Measurements from ENCODE around the gene MAML3.

Gene MAML3

GRCh38 chr4:139840773-139841172 is 313.2 kb downstream of the MAML3 start:
- DNase-seq (ENCODE audit: low spot score) = no peak

- no peak for DNase-seq (ENCODE audit: low spot score)
Measured at GRCh38 chr4:139839403-139840031, 314.5 kb downstream of the MAML3 start.

- no peak for DNase-seq (ENCODE audit: low spot score)
Measured at GRCh38 chr4:139838811-139839210, 315.2 kb downstream of the MAML3 start.

DNA sequence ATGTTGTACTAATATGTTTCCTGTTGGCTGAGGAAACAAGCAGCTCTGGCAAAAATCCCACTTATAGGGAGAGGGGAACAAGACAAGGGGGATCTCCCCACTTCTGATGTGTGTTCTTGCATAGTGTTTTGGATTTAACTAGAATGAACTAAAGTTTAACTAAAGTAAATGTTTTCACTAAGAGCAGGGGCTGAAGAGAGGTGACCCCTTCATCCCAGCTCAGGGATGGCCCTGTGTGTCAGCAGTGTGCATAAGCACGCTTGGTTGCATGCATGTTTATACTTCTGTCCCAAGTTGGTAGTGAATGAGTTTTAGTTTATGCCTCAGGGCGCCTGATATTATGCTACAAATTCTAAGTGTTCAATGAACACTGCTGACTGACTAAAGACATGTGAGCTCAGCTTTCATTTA is 319.0 kb downstream of the MAML3 start:
- peak; percentile 53 for DNase-seq (ENCODE audit: low spot score)

DNA sequence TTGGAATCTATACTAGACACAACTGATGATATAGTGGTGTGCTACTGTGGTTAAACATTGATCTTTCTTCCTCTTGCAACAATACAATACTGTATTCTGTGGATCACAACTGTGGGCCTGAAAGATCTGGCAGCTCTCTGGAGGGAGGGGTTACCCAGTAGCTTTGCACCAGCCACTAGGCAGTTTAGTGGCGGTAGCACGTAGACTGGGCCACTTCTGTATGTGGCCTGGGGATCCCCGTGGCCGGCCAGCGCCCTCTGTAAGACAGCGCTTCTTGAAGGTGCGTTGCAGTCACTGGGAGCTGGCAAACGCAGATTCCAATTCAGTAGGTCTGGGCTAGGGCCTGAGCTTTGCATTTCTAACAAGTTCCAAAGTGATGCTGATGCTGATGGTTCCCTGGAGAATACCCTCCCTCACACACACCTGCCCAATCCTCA is 319.7 kb downstream of the MAML3 start:
- DNase-seq (ENCODE audit: low spot score) = no peak

DNA sequence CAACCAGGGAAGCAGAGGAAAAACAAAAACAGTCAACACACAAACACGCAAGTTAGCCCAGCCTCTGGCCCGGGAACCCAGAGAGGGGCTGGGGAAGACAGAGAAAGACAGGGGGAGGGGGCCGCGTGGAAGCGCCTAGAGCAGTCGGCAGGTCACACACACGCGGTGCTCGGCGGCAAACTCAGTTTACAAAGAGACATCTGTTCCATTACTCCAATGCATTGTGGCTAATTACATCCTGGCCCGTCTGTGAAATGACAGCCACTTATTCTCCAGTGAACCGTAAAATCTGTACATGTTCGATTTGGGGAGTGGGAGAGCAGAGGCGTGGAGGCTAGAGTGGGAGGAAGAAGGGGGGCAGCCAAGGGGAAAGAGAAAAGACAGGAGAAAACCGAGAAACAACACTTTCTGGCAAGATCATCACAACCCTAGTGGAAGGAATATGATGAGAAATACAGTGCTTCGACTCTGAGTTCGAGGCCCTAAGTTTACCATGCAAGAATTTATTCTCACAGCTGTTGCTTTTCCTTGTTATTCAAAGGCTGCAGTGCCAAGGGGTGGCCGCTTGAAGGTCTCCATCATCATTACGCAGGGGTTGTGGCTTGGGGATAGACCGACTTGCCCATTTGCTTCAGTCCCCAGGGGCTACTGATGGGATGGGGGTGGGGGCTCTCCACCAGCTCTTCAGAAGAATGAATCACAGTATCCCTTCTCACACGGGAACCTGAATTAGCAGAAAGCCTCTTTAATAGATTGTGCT is 320.7 kb downstream of the MAML3 start:
- no peak for DNase-seq (ENCODE audit: low spot score)

DNA sequence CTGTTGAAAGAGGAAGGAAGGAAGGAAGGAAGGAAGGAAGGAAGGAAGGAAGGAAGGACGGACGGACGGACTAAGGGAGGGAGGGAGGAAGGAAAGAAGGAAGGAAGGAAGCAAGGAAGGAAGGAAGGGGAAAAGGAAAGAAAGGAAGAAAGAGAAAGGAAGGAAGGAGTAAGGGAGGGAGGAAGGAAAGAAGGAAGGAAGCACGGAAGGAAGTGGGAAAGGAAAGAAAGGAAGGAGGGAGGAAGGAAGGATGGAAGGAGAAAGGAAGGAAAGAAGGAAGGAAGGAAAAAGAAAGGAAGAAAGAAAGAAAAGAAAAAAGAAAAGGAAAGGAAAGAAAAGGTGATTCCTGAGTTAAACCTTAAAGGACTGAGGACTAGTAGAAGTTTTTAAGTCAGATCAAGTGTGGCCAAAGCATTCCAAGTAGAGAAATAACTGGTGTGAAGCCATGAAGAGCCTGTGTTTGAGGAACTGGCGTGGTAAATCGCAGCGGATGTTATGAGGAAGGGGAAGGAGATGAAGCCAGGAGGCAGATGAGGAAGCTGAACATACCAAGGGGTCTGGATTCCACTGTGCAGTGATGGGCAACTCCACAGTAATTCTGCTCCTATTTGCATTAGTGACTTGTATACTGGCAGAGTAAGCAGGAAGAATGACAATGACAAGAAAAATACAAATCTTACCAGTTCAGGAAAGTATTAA is 324.9 kb downstream of the MAML3 start:
- no peak for DNase-seq (ENCODE audit: low spot score)

- DNase-seq (ENCODE audit: low spot score) = no peak
Measured at GRCh38 chr4:139826426-139826825, 327.6 kb downstream of the MAML3 start.

DNA sequence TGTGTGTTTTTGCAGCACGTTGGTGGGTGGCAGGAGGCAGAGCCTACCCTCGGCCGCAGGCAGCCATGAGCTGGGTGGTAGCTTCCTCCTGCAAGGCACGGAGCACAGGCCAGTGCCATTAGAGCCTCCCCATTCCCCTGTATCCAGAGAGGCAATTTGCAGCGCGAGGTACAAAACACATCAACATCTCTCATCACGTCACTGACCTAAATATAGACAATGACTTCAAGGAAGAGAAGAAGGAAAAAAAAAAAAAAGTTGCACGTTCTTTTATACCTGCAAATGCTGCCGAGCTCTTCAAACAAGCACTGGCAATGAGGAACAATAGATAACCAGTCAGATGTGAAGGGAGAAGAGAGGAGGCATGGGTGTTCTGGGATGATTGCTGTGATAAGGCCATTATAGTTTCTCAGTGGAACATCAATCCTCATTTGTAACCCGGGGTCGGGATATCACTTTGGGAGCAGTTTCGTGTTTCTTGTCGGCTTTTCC is 328.4 kb downstream of the MAML3 start:
- DNase-seq (ENCODE audit: low spot score) = no peak

- DNase-seq (ENCODE audit: low spot score) = no peak
Measured at GRCh38 chr4:139824882-139825522, 329.0 kb downstream of the MAML3 start.

- no peak for DNase-seq (ENCODE audit: low spot score)
Measured at GRCh38 chr4:139823746-139824145, 330.2 kb downstream of the MAML3 start.

DNA sequence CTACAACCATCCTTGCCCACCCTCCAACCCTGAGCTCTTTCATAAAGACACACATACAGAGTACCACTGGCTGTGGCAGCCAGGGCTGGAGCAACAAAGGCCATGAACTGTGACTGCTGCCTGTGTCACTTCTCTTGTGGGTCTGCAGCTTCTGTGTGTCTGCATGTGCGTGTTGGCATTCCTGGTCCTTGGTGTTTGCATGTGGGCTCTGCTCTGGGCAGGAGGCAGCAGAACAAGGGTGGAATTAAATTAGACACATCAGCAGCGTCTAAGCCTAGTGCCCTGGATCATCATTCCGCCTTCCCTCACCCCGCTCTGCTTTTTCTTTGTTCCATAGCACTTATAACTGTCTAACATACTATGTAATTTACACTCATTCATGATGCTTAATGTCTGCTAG is 330.6 kb downstream of the MAML3 start:
- no peak for DNase-seq (ENCODE audit: low spot score)

GRCh38 chr4:139822391-139822790 is 331.6 kb downstream of the MAML3 start:
- DNase-seq (ENCODE audit: low spot score) = no peak

GRCh38 chr4:139819082-139819481 is 334.9 kb downstream of the MAML3 start:
- DNase-seq (ENCODE audit: low spot score) = no peak

- DNase-seq (ENCODE audit: low spot score) = no peak
Measured at GRCh38 chr4:139817657-139818452, 336.1 kb downstream of the MAML3 start.

DNA sequence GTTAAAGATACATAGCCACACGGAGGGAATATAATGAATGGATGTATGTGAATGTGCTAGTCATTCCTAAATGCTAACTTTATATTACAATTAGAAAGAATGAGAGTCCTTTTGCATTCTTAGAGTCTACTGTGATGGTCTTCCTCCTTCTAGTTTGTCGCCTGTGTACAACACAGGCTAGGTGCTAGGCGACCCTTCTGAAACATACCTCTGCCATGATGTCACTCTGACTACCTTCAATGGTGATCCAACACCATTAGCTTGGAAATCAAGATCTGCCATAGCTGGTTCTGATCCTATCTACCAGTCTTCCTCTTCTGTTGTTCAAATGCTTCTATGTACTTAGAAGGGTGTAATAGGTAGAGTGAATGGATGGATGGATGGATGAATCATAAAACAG is 337.1 kb downstream of the MAML3 start:
- DNase-seq (ENCODE audit: low spot score) = no peak

DNA sequence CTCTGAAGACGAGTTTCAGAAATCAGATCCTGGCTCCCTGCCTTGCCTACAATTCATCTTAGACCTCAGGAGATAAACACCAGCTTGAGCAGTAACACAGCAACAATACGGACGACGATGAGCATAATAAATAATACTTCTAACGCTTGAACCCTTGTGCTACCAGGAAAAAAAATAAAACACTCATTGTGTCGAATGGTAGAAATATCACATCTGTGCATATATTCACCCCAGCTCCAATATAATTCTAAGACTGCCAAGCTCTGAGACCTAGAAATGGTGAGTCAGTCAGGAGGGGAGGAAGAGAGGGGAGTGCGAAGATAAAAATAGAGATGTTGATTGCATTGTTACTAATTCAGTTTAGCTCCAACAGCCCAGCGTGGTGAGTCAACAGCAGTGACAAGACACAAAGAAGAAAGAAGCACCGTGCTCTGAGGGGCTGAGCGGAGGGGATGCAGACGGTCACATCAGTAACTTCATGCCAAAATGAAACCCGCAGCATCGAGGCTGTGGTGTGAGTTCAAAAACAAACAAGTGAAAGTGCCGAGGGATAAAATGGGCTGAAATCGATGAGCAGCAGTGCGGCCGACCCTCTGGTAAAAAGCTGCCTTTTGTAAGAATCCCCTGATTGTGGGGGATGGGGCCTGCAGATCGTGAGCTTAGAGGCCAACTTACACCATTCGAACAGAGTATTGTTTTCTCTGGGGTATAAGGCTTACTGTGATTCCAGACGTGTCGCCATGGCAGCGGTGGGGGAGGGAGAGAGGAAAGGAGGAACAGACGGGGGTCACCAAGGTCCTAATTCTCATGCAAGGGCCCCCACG is 338.0 kb downstream of the MAML3 start:
- peak; percentile 90 for DNase-seq (ENCODE audit: low spot score)

DNA sequence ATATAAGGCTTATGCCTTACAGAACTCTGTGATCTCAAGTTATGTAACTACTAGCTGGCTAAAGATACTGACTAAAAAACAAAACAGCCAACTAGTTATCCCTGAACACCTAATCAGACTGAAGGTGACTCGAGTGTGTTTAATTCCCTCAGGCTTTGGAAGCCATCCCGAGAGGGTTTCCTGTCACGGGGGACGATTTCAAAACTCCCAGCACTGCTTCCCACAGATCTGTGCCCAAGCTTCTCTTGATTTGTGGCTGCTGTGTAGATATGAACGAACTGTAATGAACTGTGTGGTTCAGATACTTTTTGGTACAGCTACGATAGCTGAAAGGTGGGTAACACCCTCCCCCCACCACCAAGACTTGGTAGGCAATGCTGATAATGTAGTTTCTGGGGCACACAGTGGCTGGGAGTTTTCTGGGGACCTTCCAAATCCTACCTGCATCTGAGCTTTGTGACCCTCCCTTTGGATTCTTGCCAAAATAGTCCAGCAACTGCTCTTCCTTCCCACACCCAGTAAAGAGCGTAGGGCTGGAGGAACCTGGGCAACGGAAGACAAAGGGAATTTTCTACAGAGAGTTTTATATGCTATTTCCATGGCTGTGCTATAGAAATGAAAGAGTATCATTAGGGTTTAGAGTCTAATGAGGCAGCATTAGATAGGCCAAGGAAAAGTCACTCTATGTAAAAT is 339.5 kb downstream of the MAML3 start:
- no peak for DNase-seq (ENCODE audit: low spot score)

DNA sequence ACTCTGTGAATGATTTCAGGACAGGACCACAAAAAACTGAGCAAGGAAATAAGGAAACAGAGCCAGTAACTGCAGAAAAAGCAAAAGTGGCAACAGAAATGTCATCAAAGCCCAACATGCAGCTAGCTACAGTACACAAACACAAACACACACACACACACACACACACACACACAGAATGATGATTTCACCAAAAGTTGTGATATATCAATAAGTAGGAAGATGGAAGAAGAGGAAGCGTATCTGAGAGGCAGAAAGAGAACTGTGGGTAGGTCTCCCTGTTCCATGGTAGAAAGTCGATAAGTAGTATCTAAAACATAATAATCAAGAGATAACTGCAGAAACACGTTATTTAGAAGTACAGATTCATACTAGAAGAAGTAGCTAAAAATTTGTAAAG is 340.1 kb downstream of the MAML3 start:
- DNase-seq (ENCODE audit: low spot score) = no peak

DNA sequence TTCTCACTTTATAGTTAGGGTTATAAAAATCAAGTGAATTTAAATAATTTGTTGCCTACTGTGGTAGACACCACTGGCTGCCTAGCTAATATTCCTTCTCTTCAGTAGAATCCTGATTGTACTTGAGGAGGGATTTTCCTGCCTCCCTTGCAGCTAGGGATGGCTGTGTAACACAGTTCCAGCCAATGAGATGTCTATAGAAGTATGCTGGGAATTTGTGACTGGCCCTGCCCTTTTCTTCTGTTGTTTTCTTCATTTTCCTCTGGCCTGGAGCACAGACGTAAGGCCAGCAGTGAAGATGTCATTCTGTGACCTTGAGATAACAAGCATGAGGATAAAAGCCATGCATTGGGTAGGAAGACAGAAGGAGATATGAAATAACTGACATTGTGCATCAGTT is 343.3 kb downstream of the MAML3 start:
- no peak for DNase-seq (ENCODE audit: low spot score)

Data from COLO829 (cell line).